Measurements from ENCODE around the gene BAZ2A. TPM values are rescaled to one million over a fixed set of nuclear protein-coding genes. Genes with fewer than 3 reads are reported as not detected.

The BAZ2A gene
- polyA plus RNA-seq, 1 of the 3 experiments (the other 2 are of a cell fraction) = 32.4 TPM

DNA sequence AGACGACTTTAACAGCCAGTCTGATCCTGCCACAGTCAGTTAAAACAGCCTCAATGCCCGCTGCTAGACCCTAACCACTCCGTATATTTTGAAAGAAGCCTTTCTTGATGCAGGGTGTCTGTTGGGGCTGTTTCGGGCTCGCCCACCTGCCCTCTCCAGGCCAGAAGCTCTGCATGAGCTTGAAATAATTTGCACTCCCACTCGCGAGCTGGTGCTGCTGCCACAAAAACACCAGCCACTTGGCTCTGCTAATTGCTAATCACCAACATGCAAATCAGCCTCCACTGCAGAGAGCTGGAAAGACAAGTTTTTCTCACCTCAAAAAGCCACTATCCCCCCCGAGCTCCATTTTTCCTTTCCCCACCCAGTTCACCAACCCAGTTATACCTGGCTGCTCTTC lies 15.5 kb downstream of the BAZ2A start:
- Histone ChIP-seq H3K36me3 (replicated peaks in 1 of 2; ENCODE audit: control insufficient read depth in 1 of 2, insufficient read depth in 2 of 2, low read length in 1 of 2) (peaks cover 84 to 87% of the 10 kb centered on the region in 2 experiments), H3K4me3 (ENCODE audit: low read depth in 2 of 2, low read length in 1 of 2) (no peak overlapping the region), H3K79me2 (ENCODE audit: insufficient read depth) (peaks cover 43% of the 10 kb centered on the region), H3K4me1 (ENCODE audit: control insufficient read depth in 1 of 2, insufficient read depth in 2 of 2, low read depth in 1 of 2, low read length in 1 of 2) (no peaks in the 10 kb centered on the region), H3K27me3 (ENCODE audit: insufficient read depth) (no peaks in the 10 kb centered on the region), H3K9me3 (no peaks in the 10 kb centered on the region), H3K4me2 (no peak overlapping the region), H3F3A (replicated peaks; ENCODE audit: insufficient read depth) (no peaks in the 10 kb centered on the region), H3K27ac (ENCODE audit: low read depth in 2 of 2, low read length in 1 of 2) (no peak overlapping the region), H3K9me2 (no peaks in the 10 kb centered on the region), H3K9ac (no peak overlapping the region), H2AFZ (ENCODE audit: low read depth) (no peak overlapping the region), H4K20me1 (ENCODE audit: insufficient read depth) (peaks cover 34% of the 10 kb centered on the region)
- no peak for DNase-seq
- ChIA-PET POLR2A (no interaction called here), CTCF (interaction anchor here (0.6 to 3.2 kb wide), 5 partner anchors 11 to 31 kb away, joined by 3 to 17 read pairs (median 3); no protein-coding TSS in a partner anchor)
- WGBS (ENCODE audit: low lambda C conversion rate) = 94% methylated on average over 8 of the region's 8 CpGs
- no peak for TF ChIP-seq FOSL2 (IDR thresholded peaks at IDR 0.05; ENCODE audit: borderline replicate concordance, low read depth)
- TF ChIP-seq POLR2AphosphoS5 (IDR thresholded peaks at IDR 0.05; ENCODE audit: low read depth, low read length) = no peak
- TF ChIP-seq NRF1 (IDR thresholded peaks at IDR 0.05; ENCODE audit: low read depth, low read length) = no peak
- TF ChIP-seq FOXM1 (IDR thresholded peaks at IDR 0.05; ENCODE audit: low read depth) = no peak
- TF ChIP-seq, protein P1, sequence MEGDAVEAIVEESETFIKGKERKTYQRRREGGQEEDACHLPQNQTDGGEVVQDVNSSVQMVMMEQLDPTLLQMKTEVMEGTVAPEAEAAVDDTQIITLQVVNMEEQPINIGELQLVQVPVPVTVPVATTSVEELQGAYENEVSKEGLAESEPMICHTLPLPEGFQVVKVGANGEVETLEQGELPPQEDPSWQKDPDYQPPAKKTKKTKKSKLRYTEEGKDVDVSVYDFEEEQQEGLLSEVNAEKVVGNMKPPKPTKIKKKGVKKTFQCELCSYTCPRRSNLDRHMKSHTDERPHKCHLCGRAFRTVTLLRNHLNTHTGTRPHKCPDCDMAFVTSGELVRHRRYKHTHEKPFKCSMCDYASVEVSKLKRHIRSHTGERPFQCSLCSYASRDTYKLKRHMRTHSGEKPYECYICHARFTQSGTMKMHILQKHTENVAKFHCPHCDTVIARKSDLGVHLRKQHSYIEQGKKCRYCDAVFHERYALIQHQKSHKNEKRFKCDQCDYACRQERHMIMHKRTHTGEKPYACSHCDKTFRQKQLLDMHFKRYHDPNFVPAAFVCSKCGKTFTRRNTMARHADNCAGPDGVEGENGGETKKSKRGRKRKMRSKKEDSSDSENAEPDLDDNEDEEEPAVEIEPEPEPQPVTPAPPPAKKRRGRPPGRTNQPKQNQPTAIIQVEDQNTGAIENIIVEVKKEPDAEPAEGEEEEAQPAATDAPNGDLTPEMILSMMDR (IDR thresholded peaks at IDR 0.05) = no peak
- no peak for TF ChIP-seq EZH2phosphoT487 (IDR thresholded peaks at IDR 0.05; ENCODE audit: borderline replicate concordance, low read depth)
- no peak for TF ChIP-seq MEF2A (IDR thresholded peaks at IDR 0.05; ENCODE audit: borderline replicate concordance, low read depth)
- TF ChIP-seq ELF1 (IDR thresholded peaks at IDR 0.05) = no peak
- no peak for TF ChIP-seq TEAD4 (IDR thresholded peaks at IDR 0.05; ENCODE audit: borderline replicate concordance, insufficient read depth)
- TF ChIP-seq, protein P2, sequence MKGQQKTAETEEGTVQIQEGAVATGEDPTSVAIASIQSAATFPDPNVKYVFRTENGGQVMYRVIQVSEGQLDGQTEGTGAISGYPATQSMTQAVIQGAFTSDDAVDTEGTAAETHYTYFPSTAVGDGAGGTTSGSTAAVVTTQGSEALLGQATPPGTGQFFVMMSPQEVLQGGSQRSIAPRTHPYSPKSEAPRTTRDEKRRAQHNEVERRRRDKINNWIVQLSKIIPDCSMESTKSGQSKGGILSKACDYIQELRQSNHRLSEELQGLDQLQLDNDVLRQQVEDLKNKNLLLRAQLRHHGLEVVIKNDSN (IDR thresholded peaks at IDR 0.05; ENCODE audit: borderline replicate concordance, low read depth) = no peak
- TF ChIP-seq CHD2 (IDR thresholded peaks at IDR 0.05; ENCODE audit: low read length, partially characterized antibody) = no peak
- no peak for TF ChIP-seq JUND (IDR thresholded peaks at IDR 0.05)
- TF ChIP-seq, protein P3, sequence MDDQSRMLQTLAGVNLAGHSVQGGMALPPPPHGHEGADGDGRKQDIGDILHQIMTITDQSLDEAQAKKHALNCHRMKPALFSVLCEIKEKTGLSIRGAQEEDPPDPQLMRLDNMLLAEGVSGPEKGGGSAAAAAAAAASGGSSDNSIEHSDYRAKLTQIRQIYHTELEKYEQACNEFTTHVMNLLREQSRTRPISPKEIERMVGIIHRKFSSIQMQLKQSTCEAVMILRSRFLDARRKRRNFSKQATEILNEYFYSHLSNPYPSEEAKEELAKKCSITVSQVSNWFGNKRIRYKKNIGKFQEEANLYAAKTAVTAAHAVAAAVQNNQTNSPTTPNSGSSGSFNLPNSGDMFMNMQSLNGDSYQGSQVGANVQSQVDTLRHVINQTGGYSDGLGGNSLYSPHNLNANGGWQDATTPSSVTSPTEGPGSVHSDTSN (IDR thresholded peaks at IDR 0.05) = no peak

DNA sequence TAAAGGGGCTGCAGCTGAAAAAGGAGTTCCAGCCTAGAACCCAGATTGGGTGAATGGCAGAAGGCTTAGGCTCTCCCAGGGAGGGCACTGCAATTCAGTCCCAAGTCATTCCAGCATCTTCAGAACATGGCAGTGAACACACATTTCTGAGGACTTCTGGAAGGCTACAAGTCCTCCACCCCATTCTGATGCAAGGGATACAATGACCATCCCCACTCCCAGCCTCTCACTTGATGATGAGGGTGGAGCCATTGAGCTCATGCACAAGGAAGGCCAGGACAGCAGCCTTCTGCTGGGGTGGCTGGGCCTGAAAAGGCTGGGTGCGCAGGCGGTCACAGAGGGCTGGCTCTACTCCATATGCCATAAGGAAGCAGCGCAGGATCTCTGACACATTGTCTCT lies 25.8 kb downstream of the BAZ2A start:
- Histone ChIP-seq H3K4me1 (ENCODE audit: control insufficient read depth in 1 of 2, insufficient read depth in 2 of 2, low read depth in 1 of 2, low read length in 1 of 2) (no peaks in the 10 kb centered on the region), H2AFZ (ENCODE audit: low read depth) (no peak overlapping the region), H3K9me3 (no peaks in the 10 kb centered on the region), H3K4me3 (ENCODE audit: low read depth in 2 of 2, low read length in 1 of 2) (no peak overlapping the region), H3K9ac (no peak overlapping the region), H4K20me1 (ENCODE audit: insufficient read depth) (no peaks in the 10 kb centered on the region), H3K79me2 (ENCODE audit: insufficient read depth) (no peaks in the 10 kb centered on the region), H3K27me3 (ENCODE audit: insufficient read depth) (no peaks in the 10 kb centered on the region), H3K4me2 (no peak overlapping the region), H3F3A (replicated peaks; ENCODE audit: insufficient read depth) (peaks cover 10% of the 10 kb centered on the region), H3K27ac (ENCODE audit: low read depth in 2 of 2, low read length in 1 of 2) (no peak overlapping the region), H3K36me3 (replicated peaks in 1 of 2; ENCODE audit: control insufficient read depth in 1 of 2, insufficient read depth in 2 of 2, low read length in 1 of 2) (peaks cover 54 to 78% of the 10 kb centered on the region in 2 experiments), H3K9me2 (no peaks in the 10 kb centered on the region)
- ChIA-PET POLR2A (no interaction called here), CTCF (interaction anchor here (4.2 to 4.3 kb wide), 2 partner anchors 32 to 90 kb away, joined by 16 to 34 read pairs; no protein-coding TSS in a partner anchor)
- WGBS (ENCODE audit: low lambda C conversion rate) = 100% methylated on average over 1 of the region's 3 CpGs
- TF ChIP-seq RAD21 (IDR thresholded peaks at IDR 0.05; ENCODE audit: low read length) = no peak
- TF ChIP-seq YY1 (IDR thresholded peaks at IDR 0.05; ENCODE audit: low read depth) = no peak
- TF ChIP-seq CHD2 (IDR thresholded peaks at IDR 0.05; ENCODE audit: low read length, partially characterized antibody) = no peak
- TF ChIP-seq, protein P4, sequence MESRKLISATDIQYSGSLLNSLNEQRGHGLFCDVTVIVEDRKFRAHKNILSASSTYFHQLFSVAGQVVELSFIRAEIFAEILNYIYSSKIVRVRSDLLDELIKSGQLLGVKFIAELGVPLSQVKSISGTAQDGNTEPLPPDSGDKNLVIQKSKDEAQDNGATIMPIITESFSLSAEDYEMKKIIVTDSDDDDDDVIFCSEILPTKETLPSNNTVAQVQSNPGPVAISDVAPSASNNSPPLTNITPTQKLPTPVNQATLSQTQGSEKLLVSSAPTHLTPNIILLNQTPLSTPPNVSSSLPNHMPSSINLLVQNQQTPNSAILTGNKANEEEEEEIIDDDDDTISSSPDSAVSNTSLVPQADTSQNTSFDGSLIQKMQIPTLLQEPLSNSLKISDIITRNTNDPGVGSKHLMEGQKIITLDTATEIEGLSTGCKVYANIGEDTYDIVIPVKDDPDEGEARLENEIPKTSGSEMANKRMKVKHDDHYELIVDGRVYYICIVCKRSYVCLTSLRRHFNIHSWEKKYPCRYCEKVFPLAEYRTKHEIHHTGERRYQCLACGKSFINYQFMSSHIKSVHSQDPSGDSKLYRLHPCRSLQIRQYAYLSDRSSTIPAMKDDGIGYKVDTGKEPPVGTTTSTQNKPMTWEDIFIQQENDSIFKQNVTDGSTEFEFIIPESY (IDR thresholded peaks at IDR 0.05; ENCODE audit: borderline replicate concordance, low read depth) = no peak
- TF ChIP-seq NRF1 (IDR thresholded peaks at IDR 0.05; ENCODE audit: low read depth, low read length) = no peak
- no peak for TF ChIP-seq TCF12 (IDR thresholded peaks at IDR 0.05)
- TF ChIP-seq, protein P1 (IDR thresholded peaks at IDR 0.05) = no peak
- TF ChIP-seq EZH2phosphoT487 (IDR thresholded peaks at IDR 0.05; ENCODE audit: borderline replicate concordance, low read depth) = no peak
- no peak for DNase-seq
